ENCODE results near the gene UEVLD.
A peak's percentile ranks its signal among the peaks of the same experiment; 100 is the strongest.

Gene UEVLD

GRCh38 chr11:18581825-18582224 is 6.7 kb downstream of the UEVLD start:
- DNase-seq (ENCODE audit: low spot score), result no peak

GRCh38 chr11:18580113-18580766 is 8.3 kb downstream of the UEVLD start:
- no peak for DNase-seq (ENCODE audit: low spot score)

- no peak for DNase-seq (ENCODE audit: low spot score)
Observed at GRCh38 chr11:18578975-18579598, 9.4 kb downstream of the UEVLD start.

GRCh38 chr11:18575361-18575760 is 13.2 kb downstream of the UEVLD start:
- no peak for DNase-seq (ENCODE audit: low spot score)

- no peak for DNase-seq (ENCODE audit: low spot score)
Observed at GRCh38 chr11:18567081-18567480, 21.5 kb downstream of the UEVLD start.

- no peak for DNase-seq (ENCODE audit: low spot score)
Observed at GRCh38 chr11:18566406-18566805, 22.1 kb downstream of the UEVLD start.

GRCh38 chr11:18564149-18564548 is 24.4 kb downstream of the UEVLD start:
- no peak for DNase-seq (ENCODE audit: low spot score)

GRCh38 chr11:18563090-18563730 is 25.3 kb downstream of the UEVLD start:
- DNase-seq (ENCODE audit: low spot score), result no peak

GRCh38 chr11:18548001-18548400 is 40.5 kb downstream of the UEVLD start:
- DNase-seq (ENCODE audit: low spot score), result no peak

- DNase-seq (ENCODE audit: low spot score), result no peak
Observed at GRCh38 chr11:18540207-18541009, 48.1 kb downstream of the UEVLD start.

- no peak for DNase-seq (ENCODE audit: low spot score)
Observed at GRCh38 chr11:18536209-18536608, 52.3 kb downstream of the UEVLD start.

GRCh38 chr11:18534245-18534644 is 54.3 kb downstream of the UEVLD start:
- DNase-seq (ENCODE audit: low spot score), result no peak

- no peak for DNase-seq (ENCODE audit: low spot score)
Observed at GRCh38 chr11:18533365-18533764, 55.2 kb downstream of the UEVLD start.

- DNase-seq (ENCODE audit: low spot score), result no peak
Observed at GRCh38 chr11:18527512-18527911, 61.0 kb downstream of the UEVLD start.

GRCh38 chr11:18526521-18527296 is 61.8 kb downstream of the UEVLD start, which contains the start of gene TSG101:
Gene TSG101 (minus strand): TSS chr11:18526942. CDS start chr11:18526816, 126 bp downstream.
- DNase-seq (ENCODE audit: low spot score), result peak; percentile 98

- no peak for DNase-seq (ENCODE audit: low spot score)
Observed at GRCh38 chr11:18526130-18526520, 62.4 kb downstream of the UEVLD start.

GRCh38 chr11:18524248-18524647 is 64.3 kb downstream of the UEVLD start:
- DNase-seq (ENCODE audit: low spot score), result no peak

GRCh38 chr11:18523084-18523483 is 65.5 kb downstream of the UEVLD start:
- no peak for DNase-seq (ENCODE audit: low spot score)

GRCh38 chr11:18522388-18522787 is 66.1 kb downstream of the UEVLD start:
- no peak for DNase-seq (ENCODE audit: low spot score)

GRCh38 chr11:18521122-18521521 is 67.4 kb downstream of the UEVLD start:
- DNase-seq (ENCODE audit: low spot score), result no peak

- no peak for DNase-seq (ENCODE audit: low spot score)
Observed at GRCh38 chr11:18502352-18502751, 86.2 kb downstream of the UEVLD start.

- no peak for DNase-seq (ENCODE audit: low spot score)
Observed at GRCh38 chr11:18501629-18502028, 86.9 kb downstream of the UEVLD start.
